H1 (cell line): ENCODE data around the gene CLEC10A. TPM values are rescaled to one million over a fixed set of nuclear protein-coding genes. Genes with fewer than 3 reads are reported as not detected.

Source experiments
- CTCF ChIA-PET: fragments of 300-600 bp; sonication (Branson Sonifier 250); formaldehyde crosslinking; loops from one replicate; lab custom pipeline; 2021; ENCODE audit not compliant: partially characterized antibody; lab: Charles Lee
- POLR2A ChIA-PET: fragments of 300-600 bp; sonication (Branson Sonifier 250); formaldehyde crosslinking; loops from one replicate; lab custom pipeline; 2021; ENCODE audit warnings: inconsistent platforms; ENCODE audit not compliant: partially characterized antibody; lab: Charles Lee
- DNase-seq, 2 experiments: peaks; one replicate each; pipeline versions ENCODE4 v3.0.0 to v3.0.0-alpha.2; 2010 to 2022; ENCODE audit warnings: low spot score in 2 of 2, low read depth in 1 of 2, mixed read lengths in 1 of 2
- FAIRE-seq: peaks from 2 replicates; lab custom pipeline; 2011; peaks lifted over from hg19 to GRCh38; lab: Jason Lieb, UNC
- H2AFZ ChIP-seq: 2 replicates; pipeline ENCODE4 v1.8.1; 2012; ENCODE audit warnings: low read length, inconsistent platforms
- H2AK5ac ChIP-seq: 2 replicates; pipeline ENCODE4 v1.6.1; 2013; ENCODE audit warnings: low read depth, low read length
- H2BK120ac ChIP-seq: replicated peaks from 2 replicates; pipeline ENCODE3; 2013; ENCODE audit warnings: low read depth, low read length, inconsistent platforms
- H2BK12ac ChIP-seq: 2 replicates; pipeline ENCODE4 v1.6.1; 2013; ENCODE audit warnings: low read depth, low read length
- H2BK15ac ChIP-seq: 2 replicates; pipeline ENCODE4 v1.6.1; 2013; ENCODE audit warnings: low read length
- H2BK20ac ChIP-seq: 2 replicates; pipeline ENCODE4 v1.6.1; 2013; ENCODE audit warnings: low read length
- H2BK5ac ChIP-seq: 2 replicates; pipeline ENCODE4 v1.6.1; 2013; ENCODE audit warnings: low read depth, low read length
- H3K14ac ChIP-seq: 2 replicates; pipeline ENCODE4 v1.6.1; 2013; ENCODE audit warnings: inconsistent platforms; ENCODE audit not compliant: insufficient read length
- H3K18ac ChIP-seq: 2 replicates; pipeline ENCODE4 v1.6.1; 2013; ENCODE audit warnings: low read length; ENCODE audit errors: extremely low read depth
- H3K23ac ChIP-seq: 2 replicates; pipeline ENCODE4 v1.6.1; 2013; ENCODE audit warnings: inconsistent platforms; ENCODE audit not compliant: insufficient read length
- H3K23me2 ChIP-seq: 2 replicates; pipeline ENCODE4 v1.6.1; 2013; ENCODE audit warnings: low read depth, low read length
- H3K27ac ChIP-seq: 2 replicates; pipeline ENCODE4 v1.6.1; 2011; ENCODE audit warnings: low read depth, low read length, inconsistent platforms
- H3K27me3 ChIP-seq, 4 experiments: replicated peaks in 1 of 4; 1 replicate in 1 of 4; 2 replicates in 3 of 4; pipeline versions ENCODE4 v1.6.1 to v1.8.1; 2011 to 2013; ENCODE audit warnings: low read length in 3 of 4, mild to moderate bottlenecking in 3 of 4, inconsistent platforms in 2 of 4, mixed read lengths in 2 of 4, moderate library complexity in 1 of 4; ENCODE audit not compliant: control insufficient read depth in 3 of 4, insufficient read depth in 3 of 4; ENCODE audit errors: extremely low read depth in 1 of 4
- H3K36me3 ChIP-seq, 4 experiments: 2 replicates each; pipeline versions ENCODE4 v1.6.1 to v1.8.1; 2011 to 2013; ENCODE audit warnings: mild to moderate bottlenecking in 4 of 4, low read length in 3 of 4, moderate library complexity in 2 of 4, control low read depth in 1 of 4, inconsistent platforms in 1 of 4; ENCODE audit not compliant: insufficient read depth in 4 of 4, control insufficient read depth in 2 of 4
- H3K4ac ChIP-seq: replicated peaks from 2 replicates; pipeline ENCODE3; 2013; ENCODE audit warnings: low read length, low read depth, mixed read lengths, inconsistent platforms; ENCODE audit not compliant: insufficient read length
- H3K4me1 ChIP-seq, 4 experiments: replicated peaks in 1 of 4; 1 replicate in 1 of 4; 2 replicates in 3 of 4; pipeline versions ENCODE4 v1.6.1 to v1.8.1; 2011 to 2013; ENCODE audit warnings: low read length in 3 of 4, inconsistent platforms in 2 of 4, mixed read lengths in 1 of 4; ENCODE audit not compliant: insufficient read depth in 4 of 4, control insufficient read depth in 3 of 4
- H3K4me2 ChIP-seq, 2 experiments: 2 replicates each; pipeline versions ENCODE4 v1.6.1 to v1.8.1; 2011 to 2013; ENCODE audit warnings: low read depth in 2 of 2, low read length in 2 of 2, control low read depth in 1 of 2, inconsistent platforms in 1 of 2, mild to moderate bottlenecking in 1 of 2; ENCODE audit not compliant: insufficient read depth in 1 of 2
- H3K4me3 ChIP-seq, 4 experiments: fragments of 200-600, 300-600 bp in 1 of 4; sonication (generic), shearing (Covaris generic), sonication (Bioruptor Twin) in 1 of 4; 2 replicates each; pipeline versions ENCODE4 v1.5.1 to v1.8.1; 2011 to 2016; ENCODE audit warnings: low read length in 4 of 4, low read depth in 3 of 4, control low read depth in 2 of 4, inconsistent platforms in 2 of 4, mild to moderate bottlenecking in 2 of 4, mixed read lengths in 1 of 4, moderate library complexity in 1 of 4; ENCODE audit not compliant: insufficient read depth in 2 of 4; ENCODE audit errors: extremely low read depth in 1 of 4
- H3K56ac ChIP-seq: replicated peaks from 2 replicates; pipeline ENCODE3; 2013; ENCODE audit warnings: low read depth, mild to moderate bottlenecking, mixed read lengths, low read length, inconsistent platforms; ENCODE audit not compliant: insufficient read length
- H3K79me1 ChIP-seq: 2 replicates; pipeline ENCODE4 v1.6.1; 2013; ENCODE audit warnings: low read depth, low read length, control low read depth
- H3K79me2 ChIP-seq, 2 experiments: 2 replicates each; pipeline versions ENCODE4 v1.6.1 to v1.8.1; 2012 to 2013; ENCODE audit warnings: low read length in 2 of 2, mild to moderate bottlenecking in 2 of 2, inconsistent platforms in 1 of 2; ENCODE audit not compliant: insufficient read depth in 2 of 2, control insufficient read depth in 1 of 2
- H3K9ac ChIP-seq, 4 experiments: replicated peaks in 1 of 4; 1 replicate in 1 of 4; 2 replicates in 3 of 4; pipeline versions ENCODE4 v1.6.1 to v1.8.1; 2011 to 2013; ENCODE audit warnings: low read depth in 3 of 4, low read length in 3 of 4, control low read depth in 2 of 4, mild to moderate bottlenecking in 2 of 4, moderate library complexity in 2 of 4, inconsistent platforms in 1 of 4; ENCODE audit errors: extremely low read depth in 1 of 4
- H3K9me3 ChIP-seq, 2 experiments: 2 replicates each; pipeline versions ENCODE4 v1.6.1 to v1.8.1; 2012 to 2013; ENCODE audit warnings: mild to moderate bottlenecking in 2 of 2, moderate library complexity in 2 of 2, control low read depth in 1 of 2, inconsistent platforms in 1 of 2, low read depth in 1 of 2, low read length in 1 of 2, mixed read lengths in 1 of 2; ENCODE audit not compliant: insufficient read depth in 2 of 2
- H4K20me1 ChIP-seq, 2 experiments: replicated peaks in 1 of 2; 2 replicates each; pipeline versions ENCODE3 to v1.8.1; 2011 to 2013; ENCODE audit warnings: inconsistent platforms in 2 of 2, low read length in 2 of 2, mild to moderate bottlenecking in 1 of 2; ENCODE audit not compliant: insufficient read depth in 2 of 2, control insufficient read depth in 1 of 2
- H4K5ac ChIP-seq: 2 replicates; pipeline ENCODE4 v1.6.1; 2013; ENCODE audit warnings: low read length, low read depth, mixed read lengths, inconsistent platforms; ENCODE audit not compliant: insufficient read length
- H4K8ac ChIP-seq: 2 replicates; pipeline ENCODE4 v1.8.0; 2013; ENCODE audit warnings: mild to moderate bottlenecking, moderate library complexity, low read length, inconsistent platforms; ENCODE audit not compliant: insufficient read depth; ENCODE audit errors: extremely low read depth
- H4K91ac ChIP-seq: replicated peaks from 2 replicates; pipeline ENCODE3; 2013; ENCODE audit warnings: low read length, mixed read lengths, inconsistent platforms; ENCODE audit not compliant: insufficient read length
- BRCA1 ChIP-seq: IDR thresholded peaks from 2 replicates; pipeline ENCODE4 v1.6.1; 2012; ENCODE audit warnings: low read depth, low read length, improper control_type of control experiment
- WGBS, 2 experiments: shearing (Covaris generic) in 1 of 2; methylation state at CpG; one replicate each; pipeline versions ENCODE4 v1.1.6 to v1.1.7; 2013 to 2015; ENCODE audit warnings: low lambda C conversion rate in 2 of 2, mixed read lengths in 2 of 2, inconsistent platforms in 1 of 2, low coverage in 1 of 2, missing lambda C conversion rate in 1 of 2; ENCODE audit not compliant: insufficient replicate concordance in 2 of 2, insufficient coverage in 1 of 2, insufficient read length in 1 of 2; ENCODE audit errors: extremely low coverage in 1 of 2, missing lambda C conversion rate in 1 of 2; 5-methylcytosine and 5-hydroxymethylcytosine counted together
- polyA plus RNA-seq, 7 experiments: library from polyadenylated mRNA; depleted of rRNA in 3 of 7; stranded (reverse) in 5 of 7; unstranded in 2 of 7; fragments of >200 nt in 5 of 7; fragments of 200-250 nt in 2 of 7; gene quantifications; 1 replicate in 5 of 7; 2 replicates in 1 of 7; 4 replicates in 1 of 7; pipeline versions ENCODE4 v1.2.1 to v1.2.3, GENCODE V29; 2011 to 2013; ENCODE audit warnings: missing spikeins in 2 of 7, mixed read lengths in 2 of 7
- total RNA-seq: library from RNA; stranded (reverse); fragmentation: NEBNext Ultra II Directional; extraction: Animal tissue kit (Norgen Biotek cat#: 25700); gene quantifications from 2 replicates; pipeline ENCODE4 v1.2.1, GENCODE V29; 2021

The CLEC10A gene
- total and polyA plus RNA-seq, 2 of the 8 experiments (the other 6 are each of a cell fraction or from before 2014, with no cell fraction given): not detected

GRCh38 chr17:7081341-7082062, 1.5 kb upstream of the CLEC10A start:
- H3K18ac ChIP-seq: no peak overlapping the region
- no peak overlapping the region for H4K5ac ChIP-seq
- H4K20me1 ChIP-seq: no peaks in the 10 kb centered on the region
- H3K36me3 ChIP-seq: no peaks in the 10 kb centered on the region
- H3K4me2 ChIP-seq: no peak overlapping the region
- no peak overlapping the region for H2AFZ ChIP-seq
- H3K79me2 ChIP-seq: no peaks in the 10 kb centered on the region
- H3K4ac ChIP-seq: no peak overlapping the region
- no peak overlapping the region for H2BK15ac ChIP-seq
- no peaks in the 10 kb centered on the region for H3K79me1 ChIP-seq
- no peaks in the 10 kb centered on the region for H3K4me1 ChIP-seq
- no peaks in the 10 kb centered on the region for H3K27me3 ChIP-seq
- WGBS, 2 experiments: 92% methylated on average over 16 of the region's 16 CpGs; no CpG with 5 or more reads in 1 of the 2 experiments
- H3K4me3 ChIP-seq: no peak overlapping the region
- H3K9me3 ChIP-seq: no peaks in the 10 kb centered on the region
- no peak overlapping the region for H2BK20ac ChIP-seq
- no peak overlapping the region for H2AK5ac ChIP-seq
- H4K8ac ChIP-seq: no peak overlapping the region
- H3K27ac ChIP-seq: no peak overlapping the region
- FAIRE-seq: no peak
- no peak for TF ChIP-seq BRCA1
- ChIA-PET POLR2A (interaction anchor here (1.6 kb wide), 1 partner anchor 11 kb away, joined by 5 read pairs; no protein-coding TSS in a partner anchor), CTCF (interaction anchor here (0.6 to 1.4 kb wide), 6 partner anchors 11 to 628 kb away, joined by 3 to 5 read pairs (median 3); no protein-coding TSS in a partner anchor)
- H3K23ac ChIP-seq: no peak overlapping the region
- H3K56ac ChIP-seq: no peak overlapping the region
- H2BK120ac ChIP-seq: no peak overlapping the region
- no peaks in the 10 kb centered on the region for H3K23me2 ChIP-seq
- DNase-seq: no peak
- no peak overlapping the region for H2BK12ac ChIP-seq
- no peak overlapping the region for H3K9ac ChIP-seq
- no peak overlapping the region for H4K91ac ChIP-seq
- no peak overlapping the region for H3K14ac ChIP-seq
- H2BK5ac ChIP-seq: no peak overlapping the region
